Measurements from ENCODE around the gene DR1.
A peak's percentile ranks its signal among the peaks of the same experiment; 100 is the strongest.

DR1 gene

DNA sequence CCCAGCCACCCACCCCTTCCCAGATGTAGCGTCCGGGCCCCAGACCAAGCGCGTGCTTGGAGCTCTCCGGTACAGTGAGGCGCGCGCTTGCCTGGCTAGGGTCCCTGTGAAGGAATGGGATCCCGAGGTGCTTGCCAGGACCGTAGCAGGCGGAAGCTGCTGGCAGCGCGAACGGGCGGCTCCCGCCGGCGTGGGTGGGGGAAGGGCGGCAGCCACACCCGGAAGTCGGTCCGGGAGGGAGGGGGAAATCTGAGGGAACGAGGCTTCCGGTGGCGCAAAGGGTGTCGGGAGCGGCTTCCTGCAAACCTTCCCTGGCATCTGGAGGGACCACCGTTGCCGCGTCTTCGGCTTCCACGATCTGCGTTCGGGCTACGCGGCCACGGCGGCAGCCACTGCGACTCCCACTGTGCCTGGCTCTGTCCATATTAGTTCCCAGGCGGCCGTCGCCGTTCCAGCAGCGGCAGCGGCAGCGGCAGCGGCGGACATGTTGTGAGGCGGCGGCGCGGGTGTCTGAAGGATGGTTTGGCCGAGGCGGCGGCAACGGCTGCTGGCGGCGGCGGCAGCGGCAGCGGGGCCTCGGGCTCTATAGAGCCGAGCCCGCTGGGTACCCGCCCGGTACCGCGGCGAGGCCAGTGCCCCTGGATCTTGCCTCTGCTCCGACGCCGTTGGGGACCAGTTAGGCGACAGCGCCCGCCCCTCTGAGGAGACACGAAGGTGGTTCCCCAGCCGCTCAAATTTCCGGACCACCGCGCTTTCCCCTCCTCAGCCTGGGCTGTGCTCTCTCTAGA lies at the start of gene DR1:
Gene DR1 (plus strand): TSS at position 275 of the 788 bp plus-strand sequence. CDS start 739 bp downstream, outside the sequence.
- peak; percentile 97 for DNase-seq

DNA sequence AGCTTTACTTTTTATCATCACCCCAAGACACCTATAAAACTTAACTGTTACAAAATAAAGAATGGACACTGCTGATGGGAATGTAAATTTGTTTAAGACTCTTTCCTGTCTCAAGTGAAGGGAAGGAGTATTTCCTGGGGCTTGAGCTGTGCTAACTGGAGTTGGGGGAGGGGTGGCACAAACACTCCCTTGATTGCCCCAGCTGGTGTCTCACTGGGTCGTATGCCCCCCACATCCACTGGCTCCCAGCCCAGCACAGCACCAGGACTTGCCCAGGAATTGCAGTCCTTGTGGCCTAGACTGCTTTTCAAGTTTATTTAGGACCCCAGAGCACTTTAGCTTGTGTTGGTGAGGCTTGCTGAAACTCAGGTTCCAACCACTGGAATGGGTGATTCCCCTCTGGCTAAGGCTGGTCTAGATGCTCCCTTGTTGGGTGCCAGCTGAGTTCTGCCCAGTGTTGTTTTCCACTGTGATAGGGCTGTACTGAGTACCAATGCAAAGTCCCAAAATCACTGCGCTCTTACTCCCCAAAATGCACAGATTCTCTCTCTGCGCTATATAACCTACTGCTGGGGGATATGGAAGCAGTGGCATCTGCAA lies 49.1 kb upstream of the DR1 start:
- DNase-seq, result no peak

DNA sequence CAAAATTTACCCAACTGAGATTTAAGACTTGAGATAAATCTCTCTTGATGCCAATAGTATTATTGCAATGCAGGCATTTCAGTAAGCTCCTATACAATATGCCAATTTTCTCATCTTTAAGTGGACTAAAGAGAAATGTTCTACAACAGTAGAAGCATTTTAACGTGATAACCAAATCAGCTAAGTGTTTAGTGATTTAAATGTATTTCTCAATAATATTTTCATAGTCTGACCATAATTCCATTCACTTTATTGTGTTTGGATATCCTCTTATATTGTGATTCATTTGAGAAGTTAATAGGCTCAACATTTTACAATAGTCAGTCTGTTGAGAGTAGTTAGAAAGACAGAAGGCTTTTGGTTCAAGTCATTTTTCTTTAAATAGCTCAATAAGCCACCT lies 44.6 kb upstream of the DR1 start:
- no peak for DNase-seq

DNA sequence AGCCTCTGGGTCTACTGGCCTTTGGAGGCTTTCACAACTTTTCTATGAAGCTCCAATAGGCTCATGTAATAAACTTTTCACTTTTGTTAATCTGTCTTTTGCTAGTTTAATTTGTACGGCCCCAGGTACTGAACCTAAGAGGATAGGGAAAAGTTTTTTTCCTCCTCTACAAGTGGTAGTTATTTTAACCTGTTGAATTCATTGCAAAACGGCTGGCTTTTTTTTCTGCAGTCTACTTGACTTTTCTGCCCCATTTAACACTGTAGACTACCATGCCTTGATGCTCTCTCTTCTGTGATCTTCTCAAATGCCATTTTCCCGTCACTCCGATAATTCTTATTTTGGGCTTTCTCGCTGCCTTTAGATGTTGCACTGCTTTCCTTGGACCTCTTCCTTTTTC lies 43.6 kb upstream of the DR1 start:
- no peak for DNase-seq

DNA sequence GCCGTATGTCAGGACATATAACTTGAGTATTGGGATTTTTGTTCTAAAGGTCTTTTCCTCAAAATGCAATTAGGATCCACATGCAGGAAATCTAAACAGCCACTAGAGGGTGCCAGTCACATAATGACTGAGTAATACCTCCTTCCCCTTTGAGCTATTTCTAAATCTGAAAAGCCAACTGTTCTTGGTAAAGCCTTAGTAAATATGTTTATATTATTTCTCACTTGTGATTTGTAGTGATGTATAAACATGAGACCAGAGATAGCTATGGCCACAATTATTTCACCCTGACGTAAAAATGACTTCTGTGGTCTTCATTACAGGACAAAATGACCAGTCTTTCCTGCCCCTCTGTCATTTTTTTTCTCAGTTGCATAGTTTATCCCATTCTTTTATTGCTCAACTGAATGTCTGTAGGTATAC lies 41.0 kb upstream of the DR1 start:
- DNase-seq, result peak; percentile 64

DNA sequence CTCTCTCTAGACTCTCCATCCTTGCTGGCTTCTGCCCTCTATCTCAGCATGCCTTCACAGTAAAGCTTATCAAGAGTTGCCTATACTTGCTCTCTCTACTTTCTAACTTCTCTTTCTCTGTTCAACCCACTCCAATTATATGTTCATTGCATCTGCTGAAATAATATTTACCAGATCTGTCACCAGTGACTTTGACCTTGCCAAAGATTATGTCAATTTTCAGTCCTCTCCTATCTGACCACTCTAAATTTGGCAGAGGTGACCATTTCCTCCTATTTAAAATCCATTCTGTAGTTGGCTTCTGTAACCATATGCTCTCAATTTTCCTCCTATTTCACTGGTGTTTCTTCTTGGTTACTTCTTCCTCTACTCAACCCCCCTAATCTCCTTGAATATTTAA lies 38.8 kb upstream of the DR1 start:
- DNase-seq, result no peak

DNA sequence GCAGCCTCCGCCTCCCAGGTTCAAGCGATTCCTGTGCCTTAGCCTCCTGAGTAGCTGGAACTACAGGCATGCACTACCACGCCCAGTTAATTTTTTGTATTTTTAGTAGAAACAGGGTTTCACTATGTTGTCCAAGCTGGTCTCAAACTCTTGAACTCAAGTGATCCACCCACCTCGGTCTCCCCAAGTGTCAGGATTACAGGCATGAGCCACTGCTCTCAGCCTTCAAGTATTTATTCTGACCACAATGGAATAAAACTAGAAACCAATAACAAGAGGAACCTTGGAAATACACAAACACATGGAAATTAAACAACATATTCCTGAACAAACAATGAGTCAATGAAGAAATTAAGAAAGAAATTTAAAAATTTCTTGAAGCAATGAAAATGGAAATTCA lies 32.7 kb upstream of the DR1 start:
- DNase-seq, result no peak

DNA sequence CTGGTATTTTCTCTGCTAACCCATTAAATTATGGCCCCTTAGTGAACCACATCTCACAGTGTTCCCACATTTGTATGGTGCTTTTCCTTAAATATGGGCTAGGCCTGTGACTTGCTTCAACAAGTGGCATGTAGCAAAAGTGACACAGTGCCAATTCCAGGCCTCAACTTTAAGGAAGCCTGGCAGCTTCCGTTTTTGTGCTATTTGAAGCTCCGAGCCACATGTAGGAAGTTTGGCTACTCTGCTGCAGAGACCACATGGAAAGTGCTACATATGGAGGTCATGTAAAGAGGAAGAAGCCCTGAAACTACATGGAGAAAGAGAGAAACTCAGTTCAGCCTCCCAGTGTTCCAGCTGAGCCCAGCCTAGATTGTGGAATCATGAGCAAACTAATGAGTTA lies 28.5 kb upstream of the DR1 start:
- DNase-seq, result no peak

DNA sequence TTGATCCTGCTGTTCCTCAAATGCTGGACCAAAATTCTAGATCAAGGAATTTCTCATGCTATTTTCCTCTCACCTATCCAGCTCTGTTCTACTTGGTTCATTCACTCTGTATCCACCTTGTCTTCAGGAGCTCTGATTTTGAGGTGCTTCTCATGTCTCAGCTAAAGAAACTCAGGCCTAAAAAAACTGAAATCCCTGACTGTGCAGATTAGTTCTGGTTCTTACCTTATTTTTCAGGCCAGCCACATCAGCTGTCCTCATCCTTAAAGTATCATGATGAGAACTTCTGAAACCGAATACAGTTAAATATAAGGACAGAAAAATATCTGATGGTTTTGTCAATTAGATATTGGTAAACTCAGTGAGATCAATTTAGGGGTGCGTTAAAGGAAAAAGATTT lies 27.8 kb upstream of the DR1 start:
- no peak for DNase-seq

DNA sequence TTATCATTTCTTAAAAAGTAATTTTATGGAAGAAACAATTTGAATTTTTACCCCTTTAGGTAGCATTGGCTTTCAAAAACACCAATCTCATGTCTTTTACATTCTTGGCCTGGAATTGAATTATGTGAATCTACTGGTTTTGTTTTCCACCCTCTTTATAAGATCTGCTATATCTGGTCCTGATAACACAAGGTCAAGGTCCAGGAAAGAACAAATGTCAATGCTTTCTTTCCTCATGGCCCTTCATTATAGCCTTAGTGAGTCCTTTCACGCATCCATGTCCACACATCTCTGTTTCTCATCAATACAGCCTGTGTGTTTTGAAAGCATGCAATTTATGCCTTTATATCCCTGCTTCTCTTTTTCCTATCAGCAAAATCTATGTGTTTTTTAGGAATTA lies 24.0 kb upstream of the DR1 start:
- DNase-seq, result no peak

DNA sequence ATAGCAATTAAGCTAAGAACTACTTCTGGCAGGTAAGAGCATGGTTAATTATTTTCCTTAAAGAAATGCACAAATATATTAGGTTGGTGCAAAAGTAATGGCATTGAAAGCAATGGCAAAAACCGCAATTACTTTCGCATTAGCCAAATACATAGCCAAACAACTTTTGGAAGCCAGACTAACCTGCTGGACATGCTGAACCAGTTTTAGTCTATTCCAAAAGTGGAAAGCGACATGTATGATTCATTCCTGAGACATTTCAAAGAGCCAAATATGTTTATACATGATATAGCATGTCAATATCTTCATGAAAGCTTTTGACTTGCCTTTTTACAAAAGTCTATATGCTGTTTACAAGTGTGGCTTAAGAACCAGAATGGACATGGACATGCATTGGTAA lies 23.4 kb upstream of the DR1 start:
- no peak for DNase-seq

DNA sequence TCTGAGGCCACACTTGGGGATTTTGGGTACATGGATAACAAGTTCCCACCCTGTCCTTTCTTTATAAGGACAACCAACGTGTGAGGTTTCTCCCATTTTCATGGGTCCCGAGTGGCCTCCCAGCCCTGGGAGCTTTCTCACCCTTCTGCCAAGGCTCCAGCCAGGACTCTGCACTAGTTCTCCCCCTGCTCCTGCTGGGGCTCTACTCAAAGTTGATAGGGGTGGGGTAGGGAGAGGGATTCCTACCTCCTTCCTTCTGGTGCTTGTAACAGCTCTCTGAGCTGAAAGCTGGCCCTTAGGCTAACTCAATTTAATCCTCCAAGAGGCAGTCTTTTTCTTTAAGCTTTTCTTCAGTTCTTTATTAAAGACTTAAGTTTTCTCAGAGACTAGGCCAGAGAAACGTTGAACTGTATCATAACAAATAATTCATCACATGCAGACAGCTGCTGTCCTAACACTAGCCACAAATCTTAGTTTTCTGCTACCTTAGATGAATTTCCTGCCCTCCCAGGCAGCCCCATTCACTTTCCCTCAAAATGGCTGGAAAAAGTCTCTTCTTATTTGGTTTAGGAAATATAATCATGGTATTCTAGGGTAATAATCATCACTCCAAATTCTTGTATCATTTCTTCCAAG lies 22.4 kb upstream of the DR1 start:
- DNase-seq, result no peak

DNA sequence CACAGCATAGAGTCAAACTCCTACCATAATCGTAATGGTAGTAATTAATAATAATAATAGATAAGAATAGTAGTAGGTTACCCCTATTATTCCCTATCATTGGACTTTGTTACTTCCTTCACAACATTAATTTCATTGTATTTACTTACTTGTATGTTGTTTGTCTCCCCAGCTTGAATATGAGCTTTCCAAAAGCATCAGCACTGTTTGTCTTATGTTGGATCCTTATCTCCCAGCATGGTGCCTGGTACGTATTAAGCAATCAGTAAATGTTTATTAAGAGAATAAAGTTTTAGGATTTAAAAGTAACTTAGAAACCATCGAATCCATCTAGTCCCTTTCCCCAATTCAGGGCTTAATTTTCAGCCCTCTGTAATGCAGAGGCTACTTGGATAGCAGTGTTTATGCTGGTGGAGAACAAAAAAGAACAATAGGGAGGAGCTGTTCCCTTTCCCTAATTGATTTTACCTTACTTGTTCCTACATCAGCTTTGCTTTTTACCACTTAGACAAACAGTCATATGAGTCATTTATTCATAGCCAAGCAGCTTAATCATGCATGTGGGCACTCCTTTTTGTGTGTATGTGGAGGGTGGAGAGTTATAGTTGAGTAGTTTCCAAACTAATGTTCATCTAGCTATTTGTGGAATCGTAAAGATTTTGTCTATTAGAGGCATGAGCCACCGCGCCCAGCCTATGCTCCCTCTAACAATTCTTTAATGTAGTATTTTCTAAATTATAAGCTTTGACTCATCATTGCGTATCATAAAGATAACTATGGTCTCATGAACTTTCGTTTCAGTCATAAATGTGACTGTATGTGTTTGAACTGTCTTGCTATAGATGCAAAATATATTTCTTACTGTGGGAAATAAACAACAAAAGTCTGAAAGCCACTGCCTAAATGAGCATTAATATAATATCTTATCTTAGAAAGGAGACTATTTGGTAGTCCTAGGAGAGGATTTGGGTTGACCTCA lies 20.9 kb upstream of the DR1 start:
- DNase-seq, result no peak

DNA sequence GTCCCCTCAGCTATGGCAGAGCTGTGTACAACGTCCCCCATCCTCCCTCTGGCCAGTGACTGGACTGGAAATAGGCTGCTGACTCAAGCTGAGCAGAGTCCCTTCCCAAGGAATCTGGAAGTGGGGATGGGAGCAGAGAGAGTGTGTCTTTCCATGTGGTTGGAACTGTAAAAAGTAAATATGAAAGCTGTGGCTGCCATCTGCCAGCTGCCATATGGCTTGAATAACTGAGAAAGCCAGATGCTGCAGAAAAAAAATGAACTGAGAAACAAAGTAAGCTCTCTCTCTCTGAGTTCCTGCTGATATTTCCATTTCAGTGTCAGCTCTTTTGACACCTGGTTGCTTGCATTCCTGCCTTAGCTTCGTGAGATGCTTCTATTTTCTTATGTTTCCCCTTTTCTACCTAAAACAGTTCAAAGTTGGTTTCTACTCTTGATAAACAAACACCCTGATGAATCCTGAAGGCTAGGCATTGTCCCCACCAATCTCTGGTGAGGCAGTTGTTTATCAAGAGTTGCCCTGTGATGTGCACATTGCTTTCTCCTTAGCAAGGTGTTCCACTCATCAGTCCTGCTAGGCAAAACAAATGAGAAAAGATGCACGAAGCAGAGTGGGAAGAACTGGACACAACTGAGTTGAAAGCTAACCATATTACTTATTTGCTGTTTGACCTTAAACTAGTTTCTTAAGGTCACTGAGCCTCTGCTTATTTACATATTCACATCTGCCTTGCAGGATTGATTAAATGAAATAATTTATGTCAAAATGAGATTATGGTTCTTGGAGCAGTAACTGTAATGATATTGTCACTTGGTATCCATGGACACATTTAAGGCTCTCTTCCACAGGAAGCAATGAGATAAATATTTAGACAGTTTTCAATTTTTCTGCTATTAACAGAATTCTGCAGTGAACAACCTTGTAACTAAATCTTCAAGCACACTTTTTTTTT lies 16.6 kb upstream of the DR1 start:
- DNase-seq, result no peak

DNA sequence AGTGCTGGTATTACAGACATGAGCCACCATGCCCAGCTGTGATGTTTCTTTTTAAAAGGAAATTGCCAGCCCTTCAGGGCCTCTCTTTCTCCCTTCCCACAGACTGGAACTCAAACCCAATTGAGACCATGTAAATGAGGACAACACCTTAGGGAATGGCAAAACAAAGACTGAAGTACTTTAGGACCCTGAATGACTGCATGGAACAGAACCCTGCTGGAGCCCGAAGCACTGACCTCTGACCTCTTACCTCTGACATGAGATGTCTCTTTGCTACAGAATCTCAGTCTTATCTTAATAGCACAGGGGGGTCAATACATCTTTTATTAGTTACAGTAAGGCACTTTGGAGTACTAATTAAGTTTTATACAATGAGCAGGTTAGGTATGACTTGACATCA lies 15.5 kb upstream of the DR1 start:
- DNase-seq, result no peak

DNA sequence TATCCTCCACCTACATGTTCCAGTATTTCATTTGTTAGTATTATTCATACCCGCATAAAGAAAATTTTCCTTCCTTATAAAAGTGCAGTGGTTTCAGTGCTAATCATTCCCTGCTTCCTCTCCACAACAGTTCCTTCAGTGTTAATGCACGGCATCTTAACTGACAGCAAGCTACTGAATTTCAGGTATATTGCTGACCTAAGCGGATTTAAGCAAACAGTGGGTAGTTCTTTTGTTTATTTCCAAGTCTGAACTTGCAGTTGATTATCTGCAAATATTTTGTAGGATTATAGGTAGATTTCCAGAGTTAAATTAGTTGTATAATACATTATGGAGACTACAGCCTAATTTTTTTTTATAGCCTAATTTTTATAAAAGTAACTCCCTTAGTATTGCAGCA lies 15.1 kb upstream of the DR1 start:
- DNase-seq, result no peak

DNA sequence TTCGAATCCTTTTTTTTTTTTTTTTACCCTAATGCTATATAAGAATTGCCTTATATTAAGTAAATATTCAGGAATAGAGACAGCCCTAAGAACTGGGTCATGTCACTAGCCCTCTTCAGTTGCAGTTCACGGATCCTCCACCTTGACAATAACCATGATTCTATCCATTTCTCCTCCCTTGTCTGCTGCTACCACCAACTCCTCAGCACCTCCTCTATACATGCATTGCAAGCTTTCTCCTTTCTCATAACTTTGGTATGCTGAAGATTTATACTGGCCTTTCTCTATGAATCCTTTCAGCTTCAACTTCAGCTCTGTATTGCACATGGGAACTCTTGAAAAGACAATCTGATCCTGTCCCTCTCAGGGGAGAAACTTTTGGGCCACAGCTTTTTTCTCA lies 14.3 kb upstream of the DR1 start:
- DNase-seq, result no peak

DNA sequence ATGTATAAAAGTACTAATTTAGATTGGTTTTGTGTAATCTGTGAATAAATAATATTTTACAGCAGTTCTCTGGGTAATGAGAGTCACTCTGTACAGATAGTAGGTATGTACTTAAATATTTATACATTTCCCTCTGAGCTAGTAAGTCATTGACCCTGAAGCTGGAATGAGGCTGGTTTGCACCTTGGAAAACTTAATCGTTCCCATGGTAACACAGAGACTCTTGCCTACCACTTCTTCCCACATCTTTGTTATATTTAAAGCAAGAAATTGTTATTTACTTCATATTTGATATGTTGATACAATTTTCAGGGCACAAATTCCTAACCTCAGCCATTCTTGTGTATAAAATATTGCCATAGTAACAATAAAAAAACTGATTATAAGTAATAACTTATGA lies 13.3 kb upstream of the DR1 start:
- DNase-seq, result no peak

DNA sequence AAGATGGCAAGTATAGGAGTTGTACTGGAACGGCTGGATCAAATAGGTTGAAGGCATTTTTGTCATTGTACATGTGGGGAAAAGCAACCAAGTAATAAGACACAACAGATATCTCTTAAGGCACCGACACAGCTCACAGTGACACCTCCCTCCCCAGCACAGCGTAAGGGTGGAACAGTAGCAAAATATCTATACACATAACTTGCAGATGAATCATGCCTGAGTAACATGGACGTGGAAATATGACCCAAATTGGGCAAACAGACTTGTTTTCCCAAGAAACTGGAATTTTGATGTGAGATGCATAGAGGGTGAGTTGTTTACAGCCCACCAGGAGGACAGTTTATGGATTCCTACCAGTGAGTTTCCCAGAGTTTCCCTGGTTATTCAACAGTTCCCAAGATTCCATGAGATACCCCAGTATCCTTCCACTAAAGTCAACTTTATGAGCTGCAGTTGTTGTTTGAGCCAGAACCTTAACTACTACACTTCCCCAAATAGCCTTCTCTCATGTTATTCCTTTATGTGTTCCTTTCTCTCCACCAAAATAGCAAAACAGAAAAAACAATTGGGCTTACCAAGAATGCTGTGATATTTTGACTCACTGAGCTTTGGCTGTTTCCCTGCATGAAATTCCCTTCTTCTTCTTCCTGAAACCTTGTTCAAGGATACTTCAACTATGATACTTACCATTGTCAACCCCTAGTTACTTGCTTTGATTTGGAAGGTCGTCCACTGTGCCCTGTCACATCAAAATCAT lies 7.1 kb upstream of the DR1 start:
- no peak for DNase-seq

DNA sequence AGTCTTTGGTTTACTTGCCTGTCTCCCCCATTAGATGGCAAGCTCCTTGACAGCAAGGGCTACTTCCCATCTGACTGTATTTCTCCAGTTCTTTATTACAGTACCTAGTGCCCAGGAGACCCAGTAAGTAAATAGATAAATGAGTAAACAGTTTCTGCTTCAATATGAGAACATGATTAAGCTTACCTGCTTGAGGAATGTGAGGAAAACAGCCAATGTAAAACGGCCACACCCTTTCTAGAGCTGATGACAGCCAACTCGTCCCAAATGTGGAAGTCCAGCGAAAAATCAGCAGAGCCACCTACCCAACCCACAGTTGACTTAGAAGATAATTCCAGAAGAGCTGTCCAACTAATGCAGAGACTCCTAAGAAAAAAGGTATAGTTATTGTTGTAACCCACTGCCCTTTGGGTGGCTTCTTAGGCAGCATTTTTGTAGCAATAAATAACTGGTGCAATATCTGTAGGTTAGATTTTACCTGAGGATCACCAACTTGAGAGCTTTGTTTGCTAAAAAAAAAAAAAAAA lies 6.5 kb upstream of the DR1 start:
- no peak for DNase-seq

DNA sequence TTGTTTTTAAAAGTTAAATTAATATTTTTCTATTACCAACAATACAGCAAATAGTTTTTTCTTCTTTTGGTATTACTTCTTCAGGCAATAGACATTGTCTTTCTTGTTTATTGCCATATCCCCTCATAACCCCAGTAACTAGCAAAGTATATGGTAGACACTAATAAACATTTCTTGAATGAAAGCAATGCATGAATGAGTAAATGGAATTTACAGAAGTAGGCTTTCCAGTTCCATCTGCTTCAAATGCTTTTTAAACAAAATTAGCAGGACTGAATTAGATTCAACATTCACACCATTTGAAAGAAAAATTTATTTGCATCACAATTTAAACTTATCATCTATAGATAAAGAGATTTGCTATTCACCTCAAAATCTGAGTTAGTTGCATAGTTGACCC lies 5.6 kb upstream of the DR1 start:
- DNase-seq, result no peak
